Measurements from ENCODE around the gene HTT. TPM values are rescaled to one million over a fixed set of nuclear protein-coding genes. Genes with fewer than 3 reads are reported as not detected.
A peak's percentile ranks its signal among the peaks of the same experiment; 100 is the strongest.

Gene HTT
- total RNA-seq, 3 donors from 2014 or later (not counting 1 experiment from before 2014, with no cell fraction given): 132 to 175 (median 165) TPM

GRCh38 chr4:3234171-3235029 is 159.9 kb downstream of the HTT start:
- H3K4me1 Mint-ChIP-seq: peaks cover 0 to under 1% of the 10 kb centered on the region in 2 donors
- no peak for DNase-seq

GRCh38 chr4:3235030-3235345 is 160.5 kb downstream of the HTT start:
- H3K9me3 ChIP-seq (ENCODE audit: control insufficient read depth, insufficient read depth, low read length): no peaks in the 10 kb centered on the region
- no peak overlapping the region for H3K27ac ChIP-seq (ENCODE audit: low read length)
- H3K4me1 Mint-ChIP-seq: no peaks in the 10 kb centered on the region
- H3K27ac Mint-ChIP-seq: peak overlapping the region in 1 of 2 donors; percentile 47
- H3K27me3 ChIP-seq (ENCODE audit: control insufficient read depth, insufficient read depth, low read length): no peaks in the 10 kb centered on the region
- H3K9me3 Mint-ChIP-seq: no peaks in the 10 kb centered on the region
- peaks cover 89% of the 10 kb centered on the region for H3K36me3 ChIP-seq (ENCODE audit: control insufficient read depth, insufficient read depth, low read length)
- H3K27me3 Mint-ChIP-seq (ENCODE audit: low read depth in 2 of 2): no peaks in the 10 kb centered on the region
- no peaks in the 10 kb centered on the region for H3K36me3 Mint-ChIP-seq
- no peak overlapping the region for H3K4me3 Mint-ChIP-seq
- WGBS (ENCODE audit: insufficient coverage): 97% methylated on average over 14 of the region's 14 CpGs
- no peaks in the 10 kb centered on the region for H3K4me1 ChIP-seq (ENCODE audit: control insufficient read depth, insufficient read depth, low read length)
- H3K4me3 ChIP-seq (ENCODE audit: low read length): no peak overlapping the region
- TF ChIP-seq CTCF (IDR thresholded peaks at IDR 0.05): no peak
- ATAC-seq: no peak
- DNase-seq: no peak
- intact Hi-C loops (cut with micrococcal nuclease): no loop called here

More at GRCh38 chr4:3234171-3235029, 159.9 kb downstream of the HTT start:
- Histone ChIP-seq H3K27ac (ENCODE audit: low read length) (no peak overlapping the region), H3K36me3 (ENCODE audit: control insufficient read depth, insufficient read depth, low read length) (peaks cover 89% of the 10 kb centered on the region), H3K9me3 (ENCODE audit: control insufficient read depth, insufficient read depth, low read length) (no peaks in the 10 kb centered on the region), H3K4me1 (ENCODE audit: control insufficient read depth, insufficient read depth, low read length) (no peaks in the 10 kb centered on the region), H3K4me3 (ENCODE audit: low read length) (no peak overlapping the region), H3K27me3 (ENCODE audit: control insufficient read depth, insufficient read depth, low read length) (no peaks in the 10 kb centered on the region)
- ATAC-seq: no peak
- H3K27ac Mint-ChIP-seq: peak overlapping the region; percentile 27 to 47
- peaks cover 5% of the 10 kb centered on the region for H3K36me3 Mint-ChIP-seq
- no peak overlapping the region for H3K4me3 Mint-ChIP-seq
- H3K27me3 Mint-ChIP-seq (ENCODE audit: low read depth in 2 of 2): no peaks in the 10 kb centered on the region
- WGBS (ENCODE audit: insufficient coverage): 93% methylated on average over 23 of the region's 23 CpGs
- intact Hi-C loops (cut with micrococcal nuclease): no loop called here
- H3K9me3 Mint-ChIP-seq: no peaks in the 10 kb centered on the region
- TF ChIP-seq CTCF (IDR thresholded peaks at IDR 0.05): no peak

- Mint-ChIP-seq H3K36me3 (no peaks in the 10 kb centered on the region), H3K9me3 (no peaks in the 10 kb centered on the region), H3K4me1 (no peaks in the 10 kb centered on the region), H3K27me3 (ENCODE audit: low read depth in 2 of 2) (no peaks in the 10 kb centered on the region), H3K27ac (no peak overlapping the region), H3K4me3 (no peak overlapping the region)
- Histone ChIP-seq H3K4me3 (ENCODE audit: low read length) (no peak overlapping the region), H3K4me1 (ENCODE audit: control insufficient read depth, insufficient read depth, low read length) (no peaks in the 10 kb centered on the region), H3K36me3 (ENCODE audit: control insufficient read depth, insufficient read depth, low read length) (peaks cover 89% of the 10 kb centered on the region), H3K9me3 (ENCODE audit: control insufficient read depth, insufficient read depth, low read length) (no peaks in the 10 kb centered on the region), H3K27ac (ENCODE audit: low read length) (no peak overlapping the region), H3K27me3 (ENCODE audit: control insufficient read depth, insufficient read depth, low read length) (no peaks in the 10 kb centered on the region)
- WGBS (ENCODE audit: insufficient coverage): 95% methylated on average over 11 of the region's 11 CpGs
- no peak for DNase-seq
- no peak for TF ChIP-seq CTCF (IDR thresholded peaks at IDR 0.05)
- intact Hi-C loops (cut with micrococcal nuclease): no loop called here
- no peak for ATAC-seq
These were observed 161.1 kb downstream of the HTT start for GRCh38 chr4:3235581-3235980.
